MV-4-11 (cell line): Measurements from ENCODE around the gene LMOD1.
"Not testable (repeated sequence)": the region's sequence is repeated elsewhere in the genome, so short reads cannot be mapped to it uniquely, and the experiment has no call there.

ENCODE experiments used
- DNase-seq: peaks from one replicate; lab custom pipeline; 2025; lab: John Stamatoyannopoulos, UW

The LMOD1 gene

GRCh38 chr1:201947697-201948008 lies 1.3 kb upstream of the LMOD1 start:
- no peak for DNase-seq

- no peak for DNase-seq
Measured at GRCh38 chr1:201945863-201946223, 505 bp downstream of the LMOD1 start.

- DNase-seq, result no peak
Measured at GRCh38 chr1:201945157-201945556, 1.2 kb downstream of the LMOD1 start.

DNA sequence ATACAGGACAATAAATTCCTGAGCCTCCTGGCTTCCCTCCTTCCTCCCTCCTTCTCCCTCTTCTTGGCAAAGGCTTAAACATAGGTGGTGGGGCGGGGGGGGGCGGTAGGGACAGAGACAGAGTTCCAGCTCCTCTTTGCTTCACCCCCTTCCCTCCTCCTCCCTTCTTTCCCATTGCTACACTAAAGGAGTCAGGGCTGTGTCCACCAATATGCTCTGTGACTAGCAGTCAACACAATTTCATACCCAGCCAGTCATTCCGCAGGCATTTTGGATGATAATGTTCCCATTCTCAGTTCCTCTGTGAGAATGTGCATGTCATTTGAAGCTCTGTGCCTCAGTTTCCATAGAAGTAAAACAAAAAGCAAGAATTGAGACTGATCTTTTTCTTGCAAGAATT lies 1.7 kb downstream of the LMOD1 start:
- DNase-seq, result no peak

- no peak for DNase-seq
Measured at GRCh38 chr1:201944002-201944401, 2.3 kb downstream of the LMOD1 start.

DNA sequence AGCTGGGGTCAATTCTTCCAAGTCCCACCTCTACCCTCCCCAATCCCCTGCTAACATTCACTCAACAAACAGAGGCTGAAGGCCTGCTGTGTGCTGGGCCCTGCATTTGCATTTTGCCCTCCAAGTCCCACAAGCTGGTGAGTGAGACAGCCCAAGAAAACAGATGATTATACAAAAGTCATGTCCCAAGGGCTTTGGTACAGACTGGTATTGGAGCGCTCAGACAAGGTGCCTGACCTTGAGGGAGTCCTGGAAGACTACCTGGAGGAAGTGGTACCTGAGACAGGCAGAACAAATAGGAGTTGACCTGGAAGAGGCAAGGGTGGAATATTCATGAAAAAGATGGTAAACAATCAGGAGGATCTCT lies 4.2 kb downstream of the LMOD1 start:
- no peak for DNase-seq

- no peak for DNase-seq
Measured at GRCh38 chr1:201941420-201942128, 4.8 kb downstream of the LMOD1 start.

DNA sequence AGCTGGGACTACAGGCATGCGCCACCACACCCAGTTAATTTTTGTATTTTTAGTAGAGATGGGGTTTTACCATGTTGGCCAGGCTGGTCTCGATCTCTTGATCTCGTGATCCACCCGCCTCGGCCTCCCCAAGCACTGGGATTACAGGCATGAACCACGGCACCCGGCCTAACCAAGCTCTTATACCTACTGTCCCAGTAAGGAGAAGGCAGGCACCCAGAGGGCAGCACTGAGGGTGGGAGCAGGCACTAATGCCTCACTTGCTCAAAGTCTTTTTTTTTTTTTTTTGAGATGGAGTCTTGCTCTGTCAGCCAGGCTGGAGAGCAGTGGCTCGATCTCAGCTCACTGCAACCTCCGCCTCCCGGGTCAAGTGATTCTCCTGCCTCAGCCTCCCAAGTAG lies 6.0 kb downstream of the LMOD1 start:
- not testable (repeated sequence) for DNase-seq

GRCh38 chr1:201939574-201939973 lies 6.8 kb downstream of the LMOD1 start:
- DNase-seq, result no peak

DNA sequence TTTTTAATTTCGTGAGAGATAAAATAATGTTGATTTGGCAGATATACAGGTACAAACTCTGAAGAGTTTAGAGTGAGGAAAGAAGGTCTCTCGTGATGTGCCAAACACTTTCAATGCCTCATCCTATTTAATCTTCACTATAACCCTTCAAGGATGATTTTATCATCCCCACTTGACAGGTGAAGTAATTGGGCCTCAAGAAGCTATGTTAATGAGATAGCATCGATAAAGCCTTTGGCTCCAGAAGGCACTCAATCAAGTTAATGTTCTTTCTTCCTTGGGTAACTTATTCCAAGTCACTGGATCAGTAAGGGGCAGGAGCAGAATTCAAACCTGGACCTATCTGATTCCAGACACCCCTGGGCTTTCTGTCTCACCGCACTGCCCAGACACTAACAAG lies 7.2 kb downstream of the LMOD1 start:
- DNase-seq, result no peak

GRCh38 chr1:201938440-201939035 lies 7.8 kb downstream of the LMOD1 start:
- no peak for DNase-seq

DNA sequence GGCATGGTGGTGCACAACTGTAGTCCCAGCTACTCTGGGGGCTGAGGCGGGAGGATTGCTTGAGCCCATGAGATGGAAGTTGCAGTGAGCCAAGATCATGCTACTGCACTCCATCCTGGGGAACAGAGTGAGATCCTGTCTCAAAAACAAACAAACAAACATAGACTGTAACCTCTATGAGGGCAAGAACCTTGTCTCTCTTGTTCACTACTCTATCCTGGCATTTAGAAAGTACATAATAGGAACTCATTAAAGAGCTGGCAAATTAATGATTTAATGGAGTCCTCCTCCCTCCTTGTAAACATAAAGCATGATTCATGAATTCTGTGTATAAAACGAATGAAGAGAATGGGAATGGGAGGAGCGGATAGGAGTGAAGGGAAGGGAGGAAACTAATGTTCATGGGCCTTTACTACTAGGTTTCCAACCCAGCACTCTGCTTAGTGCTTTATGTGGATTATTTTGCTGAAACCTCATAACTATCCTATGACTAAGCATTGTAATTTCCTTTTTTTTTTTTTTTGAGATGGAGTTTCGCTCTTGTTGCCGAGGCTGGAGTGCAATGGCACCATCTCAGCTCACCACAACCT lies 8.6 kb downstream of the LMOD1 start:
- peak; percentile 51 for DNase-seq

- no peak for DNase-seq
Measured at GRCh38 chr1:201933840-201934430, 12.4 kb downstream of the LMOD1 start.

GRCh38 chr1:201930803-201931202 lies 15.5 kb downstream of the LMOD1 start:
- no peak for DNase-seq

GRCh38 chr1:201930137-201930536 lies 16.2 kb downstream of the LMOD1 start:
- DNase-seq, result no peak

DNA sequence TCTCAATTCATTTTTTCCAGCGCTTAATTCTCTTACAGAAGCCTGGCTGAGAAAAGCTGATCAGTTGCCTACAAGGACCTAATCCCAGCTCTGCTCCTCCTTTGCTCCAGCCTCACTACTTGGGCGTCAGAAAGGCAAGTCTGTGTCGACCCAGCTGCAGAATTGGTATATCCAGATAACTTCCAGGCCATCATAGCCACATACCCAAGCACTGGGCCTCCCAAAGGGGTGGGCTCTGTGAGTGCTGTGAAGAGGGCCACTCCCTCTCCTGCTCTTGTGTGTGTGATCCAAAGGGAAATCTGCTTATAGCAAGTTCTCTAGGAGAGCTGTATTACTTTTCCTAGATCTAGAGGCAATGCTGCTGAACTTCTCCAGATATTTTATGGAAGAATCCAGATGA lies 18.1 kb downstream of the LMOD1 start:
- no peak for DNase-seq

DNA sequence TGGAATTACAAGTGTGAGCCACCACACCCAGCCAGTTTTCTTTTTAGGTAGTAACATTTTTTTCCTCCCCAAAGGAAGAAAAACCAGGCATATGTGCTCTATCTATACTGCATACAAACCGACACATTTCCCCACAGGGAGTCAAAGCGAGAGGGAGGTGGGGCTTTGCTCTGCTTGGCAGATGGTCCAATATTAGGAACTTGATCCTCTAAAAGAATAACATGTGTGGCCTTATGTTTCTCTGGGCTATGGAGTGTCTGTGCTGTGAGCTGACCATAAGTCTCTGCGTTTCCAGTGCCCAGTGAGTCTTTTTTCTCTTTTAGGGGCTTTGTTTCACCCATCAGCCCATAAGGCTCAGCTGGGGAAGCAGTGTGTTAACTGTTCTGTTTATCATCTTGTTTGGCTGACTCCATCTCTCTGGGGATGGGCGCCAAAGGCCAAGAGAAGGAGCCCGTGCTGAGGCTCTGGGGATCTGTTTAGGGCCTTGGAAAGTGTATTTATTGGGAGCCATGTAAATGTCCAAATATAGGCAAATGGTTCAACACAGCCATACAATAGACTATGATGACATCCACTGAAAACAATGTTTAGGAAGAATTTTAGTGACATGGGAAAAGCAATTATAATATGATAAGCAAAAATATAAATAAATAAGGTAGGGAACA lies 20.2 kb downstream of the LMOD1 start:
- DNase-seq, result no peak

- no peak for DNase-seq
Measured at GRCh38 chr1:201925301-201925567, 21.1 kb downstream of the LMOD1 start.

GRCh38 chr1:201921952-201922558 lies 24.3 kb downstream of the LMOD1 start:
- no peak for DNase-seq

- DNase-seq, result no peak
Measured at GRCh38 chr1:201918343-201918742, 28.0 kb downstream of the LMOD1 start.

DNA sequence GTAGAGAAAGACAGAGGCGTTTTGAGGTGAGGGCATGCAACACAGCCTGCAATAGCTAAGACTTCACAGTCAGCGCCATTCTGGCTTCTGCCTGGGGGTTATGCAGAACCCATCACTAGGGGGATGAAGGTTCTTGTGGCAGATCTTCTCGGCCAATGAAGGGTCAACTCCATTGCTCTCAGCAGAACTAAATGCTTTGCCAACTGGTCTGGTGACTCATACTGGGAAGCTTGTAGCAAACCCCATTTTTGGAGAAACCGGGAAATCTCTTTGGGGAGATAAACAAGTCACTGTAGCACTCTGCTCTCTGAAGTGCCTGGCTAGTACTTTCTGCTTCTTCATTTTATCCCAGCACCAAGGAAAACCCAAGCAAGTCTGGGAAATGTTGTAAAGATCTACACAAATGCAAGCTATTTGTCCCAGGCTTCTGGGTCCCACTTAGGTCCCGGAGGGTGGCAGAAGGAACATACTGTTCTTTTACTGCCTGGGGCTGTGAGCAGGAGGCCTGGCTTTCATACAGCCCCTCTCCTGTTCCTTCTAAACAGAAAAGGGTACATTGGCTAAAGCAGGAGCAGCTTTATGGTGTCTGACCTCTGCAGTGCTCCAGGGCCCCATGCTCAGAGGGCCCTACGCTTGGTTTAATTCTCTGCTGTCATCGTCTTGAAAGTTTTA lies 28.9 kb downstream of the LMOD1 start:
- DNase-seq, result no peak

GRCh38 chr1:201916649-201917249 lies 29.6 kb downstream of the LMOD1 start:
- no peak for DNase-seq
